Panc1 (cell line): ENCODE results near the gene LRRC26. TPM values are rescaled to one million over a fixed set of nuclear protein-coding genes. Genes with fewer than 3 reads are reported as not detected.
A peak's percentile ranks its signal among the peaks of the same experiment; 100 is the strongest.

Source experiments
- ATAC-seq: fragments of 200-7000 bp; cut with Tn5 transposase; 2 replicates; pipeline ENCODE4 v1.9.1; 2020; ENCODE audit warnings: mild to moderate bottlenecking, moderate library complexity
- BruUV-seq: library from RNA; stranded (reverse); fragments of 400-500 nt; replicated peaks from 2 replicates; lab custom pipeline; 2021; lab: Mats Ljungman, UMichigan
- CTCF ChIA-PET: fragments of 300-600 bp; sonication (Branson Sonifier 250); formaldehyde crosslinking; loops from one replicate; lab custom pipeline; 2022; ENCODE audit warnings: antibody characterized with exemption; lab: Charles Lee
- POLR2A ChIA-PET: fragments of 300-600 bp; sonication (Branson Sonifier 250); formaldehyde crosslinking; loops from one replicate; lab custom pipeline; 2022; ENCODE audit warnings: antibody characterized with exemption; lab: Charles Lee
- DNase-seq: peaks from one replicate; pipeline ENCODE4 v3.0.0-alpha.2; 2010; ENCODE audit warnings: low read depth, low spot score
- H3K27ac ChIP-seq: 2 replicates; pipeline ENCODE4 v1.5.1; 2011; ENCODE audit warnings: mild to moderate bottlenecking, low read length, inconsistent platforms
- H3K27me3 ChIP-seq: fragments of 200-500 bp; sonication (Bioruptor generic); 2 replicates; pipeline ENCODE4 v1.6.0; 2014; ENCODE audit warnings: low read length, inconsistent platforms; ENCODE audit not compliant: control insufficient read depth, insufficient read depth
- H3K36me3 ChIP-seq: fragments of 200-500 bp; sonication (Bioruptor generic); 2 replicates; pipeline ENCODE4 v1.5.1; 2014; ENCODE audit warnings: inconsistent platforms, mild to moderate bottlenecking, low read length, moderate library complexity; ENCODE audit not compliant: control insufficient read depth, insufficient read depth
- H3K4me1 ChIP-seq: 2 replicates; pipeline ENCODE4 v1.5.1; 2011; ENCODE audit warnings: inconsistent platforms, mild to moderate bottlenecking, low read length, moderate library complexity; ENCODE audit not compliant: control insufficient read depth, insufficient read depth
- H3K4me3 ChIP-seq, 2 experiments: 2 replicates each; pipeline ENCODE4 v1.5.1; 2011 to 2012; ENCODE audit warnings: low read depth in 2 of 2, low read length in 2 of 2, mild to moderate bottlenecking in 2 of 2, inconsistent platforms in 1 of 2, moderate library complexity in 1 of 2
- H3K9me3 ChIP-seq: fragments of 200-500 bp; sonication (Bioruptor generic); 2 replicates; pipeline ENCODE4 v1.5.1; 2014; ENCODE audit warnings: low read depth, mild to moderate bottlenecking, inconsistent platforms, low read length, moderate library complexity; ENCODE audit not compliant: control insufficient read depth, insufficient read depth
- CTCF ChIP-seq: fragments of 450-650 bp; IDR thresholded peaks from 2 replicates; pipeline ENCODE4 v1.5.1; 2017; ENCODE audit warnings: mild to moderate bottlenecking
- POLR2AphosphoS5 ChIP-seq: IDR thresholded peaks from 2 replicates; pipeline ENCODE4 v1.6.1; 2012; ENCODE audit warnings: mild to moderate bottlenecking, low read depth, low read length, moderate library complexity
- REST ChIP-seq, 2 experiments: IDR thresholded peaks; 2 replicates each; pipeline ENCODE4 v1.6.1; 2011 to 2012; ENCODE audit warnings: low read depth in 2 of 2, control low read depth in 1 of 2, low read length in 1 of 2, mild to moderate bottlenecking in 1 of 2, moderate library complexity in 1 of 2; ENCODE audit not compliant: insufficient read depth in 1 of 2
- SIN3A ChIP-seq: IDR thresholded peaks from 2 replicates; pipeline ENCODE4 v1.6.1; 2012; ENCODE audit warnings: low read depth, mild to moderate bottlenecking, low read length, moderate library complexity, borderline replicate concordance; ENCODE audit not compliant: insufficient read depth
- TCF7L2 ChIP-seq: IDR thresholded peaks from 2 replicates; pipeline ENCODE4 v1.6.1; 2011; ENCODE audit warnings: mild to moderate bottlenecking, low read depth, low read length, inconsistent platforms
- in situ Hi-C: cut with HindIII; loops from 2 replicates; pipeline ENCODE4 v1.10.0; 2016; ENCODE audit warnings: low sequenced_read_pairs, low pct_unique_long_range_greater_than_20kb
- intact Hi-C: fragments of 100-400 bp; cut with micrococcal nuclease; formaldehyde crosslinking; loops from one replicate; pipeline ENCODE4 v1.10.0; 2022; ENCODE audit not compliant: unreplicated experiment
- total RNA-seq: library from RNA; stranded (reverse); gene quantifications from one replicate; pipeline ENCODE4 v1.2.1, GENCODE V29; 2021; ENCODE audit not compliant: unreplicated experiment

Gene LRRC26
- total RNA-seq, 1 experiment from 2014 or later = 0.69 TPM

GRCh38 chr9:137170486-137171148 is 766 bp upstream of the LRRC26 start:
- Histone ChIP-seq H3K9me3 (no peaks in the 10 kb centered on the region), H3K36me3 (no peaks in the 10 kb centered on the region), H3K27me3 (no peaks in the 10 kb centered on the region), H3K4me3 (no peak overlapping the region), H3K4me1 (peaks cover 6% of the 10 kb centered on the region), H3K27ac (no peak overlapping the region)
- ATAC-seq (no peak), DNase-seq (no peak)
- POLR2A ChIA-PET = no interaction called here
- intact Hi-C loops = no loop called here
- CTCF ChIA-PET = no interaction called here
- TF ChIP-seq REST (IDR thresholded peaks at IDR 0.05; ENCODE audit: insufficient read depth in 1 of 2, low read depth in 2 of 2, low read length in 1 of 2) = no peak
- no peak for TF ChIP-seq SIN3A
- TF ChIP-seq TCF7L2 = no peak
- no peak for TF ChIP-seq CTCF
- TF ChIP-seq POLR2AphosphoS5 = no peak
- in situ Hi-C loops = no loop called here
- no TSS peak for BruUV-seq

- intact Hi-C loops = no loop called here
- in situ Hi-C loops = no loop called here
- POLR2A ChIA-PET = no interaction called here
- ATAC-seq = peak; percentile 72
- no peak for DNase-seq
- no peaks in the 10 kb centered on the region for H3K27me3 ChIP-seq
- no peak for TF ChIP-seq SIN3A
- no peak for TF ChIP-seq POLR2AphosphoS5
- no peak for TF ChIP-seq CTCF
- TF ChIP-seq REST (IDR thresholded peaks at IDR 0.05; ENCODE audit: insufficient read depth in 1 of 2, low read depth in 2 of 2, low read length in 1 of 2) = peak in 1 of 2 experiments; percentile 51; a peak in 1 of 4 replicates
- no peak for TF ChIP-seq TCF7L2
- CTCF ChIA-PET = no interaction called here
- H3K4me3 ChIP-seq = peak overlapping the region; percentile 37 to 48
- no peak overlapping the region for H3K27ac ChIP-seq
- peaks cover 6% of the 10 kb centered on the region for H3K4me1 ChIP-seq
- no peaks in the 10 kb centered on the region for H3K9me3 ChIP-seq
- BruUV-seq = no TSS peak
- no peaks in the 10 kb centered on the region for H3K36me3 ChIP-seq
Observed at GRCh38 chr9:137168904-137169856, 671 bp downstream of the LRRC26 start.
